ENCODE measurements around the gene ALG12.

GRCh38 chr22:49942565-49943404 lies 24.5 kb upstream of the ALG12 start:
- TF ChIP-seq MAZ (IDR thresholded peaks at IDR 0.05; ENCODE audit: borderline replicate concordance, low read depth, low read length) (no peak), CTCF (conservative IDR thresholded peaks at IDR 0.05; ENCODE audit: low read depth, low read length) (no peak), ELK1 (IDR thresholded peaks at IDR 0.05; ENCODE audit: borderline replicate concordance, low read depth, low read length) (no peak), CEBPB (IDR thresholded peaks at IDR 0.05; ENCODE audit: low read depth, low read length) (no peak)

All from IMR-90 (cell line).